Adrenal gland (tissue), 12 donors: Measurements from ENCODE around the gene ADD3. TPM values are rescaled to one million over a fixed set of nuclear protein-coding genes. Genes with fewer than 3 reads are reported as not detected.

Source experiments
- DNase-seq, 7 donors: peaks; one replicate each; pipeline ENCODE4 v3.0.0-alpha.2; 2019 to 2020
- H3K27ac ChIP-seq, 5 donors: fragments of 200-600 bp; sonication (generic) in 4 of 5; 1 replicate in 3 of 5; 2 replicates in 2 of 5; pipeline versions ENCODE4 v1.5.1 to v1.8.0; 2016 to 2020; ENCODE audit warnings: mild to moderate bottlenecking in 1 of 5
- H3K27me3 ChIP-seq: fragments of 200-600 bp; 2 replicates; pipeline ENCODE4 v1.8.0; 2021
- H3K36me3 ChIP-seq, 2 donors: fragments of 200-600 bp; replicated peaks in 1 of 2; 1 replicate in 1 of 2; 2 replicates in 1 of 2; pipeline versions ENCODE4 v1.5.1 to v1.8.0; 2018 to 2022
- H3K4me1 ChIP-seq, 2 donors: fragments of 200-600 bp; replicated peaks in 1 of 2; 1 replicate in 1 of 2; 2 replicates in 1 of 2; pipeline versions ENCODE4 v1.5.1 to v1.8.0; 2018 to 2021
- H3K4me3 ChIP-seq, 4 donors: fragments of 200-600 bp; sonication (generic) in 3 of 4; one replicate each; pipeline ENCODE4 v1.5.1; 2016 to 2018
- H3K9me3 ChIP-seq, 3 donors: fragments of 200-600 bp; sonication (generic) in 1 of 3; replicated peaks in 1 of 3; 1 replicate in 2 of 3; 2 replicates in 1 of 3; pipeline versions ENCODE4 v1.5.1 to v1.8.0; 2016 to 2021
- CTCF ChIP-seq, 6 experiments: fragments of 450-650 bp in 4 of 6; fragments of 200-600 bp in 2 of 6; sonication (generic) in 1 of 6; IDR thresholded peaks; 1 replicate in 5 of 6; 2 replicates in 1 of 6; pipeline versions ENCODE4 v1.5.1 to v1.8.0; 2016 to 2021; ENCODE audit warnings: antibody characterized with exemption in 6 of 6, mild to moderate bottlenecking in 2 of 6, moderate library complexity in 1 of 6
- POLR2A ChIP-seq, 2 donors: fragments of 450-650 bp; IDR thresholded peaks; one replicate each; pipeline ENCODE4 v1.6.1; 2017; ENCODE audit warnings: antibody characterized with exemption in 2 of 2, mild to moderate bottlenecking in 2 of 2, moderate library complexity in 1 of 2
- WGBS, 4 donors: extraction: QIAGEN DNeasy Blood & Tissue Kit in 2 of 4; methylation state at CpG; one replicate each; pipeline versions ENCODE4 v1.1.5 to v1.1.7; 2013 to 2017; 5-methylcytosine and 5-hydroxymethylcytosine counted together
- intact Hi-C, 2 donors: fragments of 100-400 bp; cut with DNase I; formaldehyde crosslinking; loops; one replicate each; pipeline versions ENCODE4 v1.14.1 to v1.15.0; 2022 to 2023
- polyA plus RNA-seq, 3 donors: library from polyadenylated mRNA; stranded (reverse); fragments of 200-250 nt in 2 of 3; fragments of 350-450 nt in 1 of 3; fragmentation: Illumina TruSeq in 1 of 3; extraction: RNeasy Lipid Tissue Mini Kit (QIAGEN cat#74804) in 1 of 3; gene quantifications; one replicate each; pipeline ENCODE4 v1.2.3, GENCODE V29; 2013 to 2014
- total RNA-seq, 9 donors: library from RNA; depleted of rRNA in 4 of 9; stranded (reverse); fragments of >200 nt in 4 of 9; fragments of 120-200 nt in 1 of 9; fragmentation: NEBNext Ultra II Directional in 1 of 9; extraction: Animal tissue kit (Norgen Biotek cat#: 25700) in 1 of 9; gene quantifications; one replicate each; pipeline versions ENCODE4 v1.1.0 to v1.2.4, GENCODE V29; 2013 to 2023
- donor health status: healthy with polysubstance abuse.
- donor health status: Bipolar disorder and iron deficiency.
- donor health status: DM: yes; HTN: yes; CAD: no.
- donor health status: DM: no; HTN: no; CAD: no.
- donor health status: DM: no; HTN: no; CAD: no.
- donor health status: DM: yes; HTN: yes; CAD: no.

Gene ADD3
- total and polyA plus RNA-seq, 12 donors: 15.6 to 122 (median 43.4) TPM

GRCh38 chr10:110017907-110018306 lies 10.1 kb downstream of the ADD3 start:
- intact Hi-C loops: loop anchor here in 1 of 2 donors (10.0 kb wide), 1 partner anchor 57 kb away; no protein-coding TSS in a partner anchor
- no peak overlapping the region for H3K27ac ChIP-seq
- H3K9me3 ChIP-seq: no peaks in the 10 kb centered on the region
- peaks cover 0 to 21% of the 10 kb centered on the region in 2 donors for H3K4me1 ChIP-seq
- no peaks in the 10 kb centered on the region for H3K27me3 ChIP-seq
- DNase-seq: no peak
- H3K36me3 ChIP-seq: no peaks in the 10 kb centered on the region
- no peak overlapping the region for H3K4me3 ChIP-seq
- TF ChIP-seq CTCF (IDR thresholded peaks at IDR 0.05) (no peak), POLR2A (IDR thresholded peaks at IDR 0.05) (no peak)
- WGBS, 4 donors: 70 to 80% (median 77%) methylated on average over 1 of the region's 1 CpG

DNA sequence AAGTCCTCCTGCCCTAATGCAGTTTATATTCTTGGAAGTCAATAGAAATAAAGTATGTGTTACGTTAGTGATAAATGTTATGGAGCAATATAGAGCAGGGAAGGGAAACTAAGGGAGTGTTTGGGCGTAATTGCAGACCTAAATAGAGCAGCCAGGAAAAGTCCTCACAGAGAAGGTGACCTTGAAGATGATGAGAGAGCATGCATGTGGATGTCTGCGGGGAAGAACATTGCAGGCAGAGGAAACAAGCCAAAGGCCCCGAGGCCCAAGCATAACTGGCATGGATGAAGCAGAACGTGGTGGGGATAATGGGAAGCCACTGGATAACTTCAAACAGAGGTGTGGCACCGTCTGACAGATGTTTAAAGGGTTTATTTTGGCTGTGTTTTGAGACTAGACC lies 12.5 kb downstream of the ADD3 start:
- no peaks in the 10 kb centered on the region for H3K27me3 ChIP-seq
- intact Hi-C loops: no loop called here
- no peak for DNase-seq
- H3K36me3 ChIP-seq: no peaks in the 10 kb centered on the region
- H3K9me3 ChIP-seq: no peaks in the 10 kb centered on the region
- 68 to 86% (median 79%) methylated on average over 6 of the region's 6 CpGs for WGBS, 4 donors
- H3K27ac ChIP-seq: no peak overlapping the region
- no peak overlapping the region for H3K4me3 ChIP-seq
- TF ChIP-seq POLR2A (IDR thresholded peaks at IDR 0.05) (no peak), CTCF (IDR thresholded peaks at IDR 0.05) (no peak)
- peaks cover 0 to 16% of the 10 kb centered on the region in 2 donors for H3K4me1 ChIP-seq

DNA sequence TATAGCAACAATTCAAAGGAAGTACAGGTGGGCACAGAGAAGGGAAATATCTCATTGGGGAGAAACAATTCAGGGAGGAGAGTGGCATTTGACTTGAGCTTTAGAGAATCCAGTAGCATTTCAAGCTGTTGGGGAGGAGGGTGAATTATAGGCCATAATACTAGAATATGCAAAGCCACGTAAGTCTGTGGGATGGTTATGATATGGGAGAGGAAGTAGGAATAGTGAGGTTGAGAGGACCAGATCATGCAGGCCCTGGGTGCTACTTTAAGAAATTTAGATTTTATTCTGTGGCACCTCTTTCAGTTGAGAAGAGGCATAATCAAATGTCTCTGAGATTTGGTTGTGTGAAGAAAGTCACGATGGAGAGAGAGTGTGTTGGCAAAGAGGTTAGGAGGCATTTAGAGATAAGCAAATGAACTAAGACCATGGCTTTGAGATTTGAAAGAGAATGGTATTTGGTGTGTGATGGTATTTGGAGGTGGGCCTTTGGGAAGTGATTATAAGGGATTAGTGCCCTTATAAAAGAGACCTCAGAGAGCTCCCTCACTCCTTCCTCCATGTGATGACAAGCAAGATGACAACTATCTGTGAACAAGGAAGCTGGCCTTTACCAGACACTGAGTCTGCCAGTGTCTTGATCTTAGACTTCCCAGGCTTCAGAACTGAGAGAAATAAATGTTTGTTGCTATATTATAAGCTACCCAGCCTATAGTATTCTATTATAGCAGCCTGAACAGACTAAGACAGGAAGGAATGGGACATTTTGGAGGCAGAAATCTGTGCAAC lies 15.1 kb downstream of the ADD3 start:
- H3K9me3 ChIP-seq: no peaks in the 10 kb centered on the region
- intact Hi-C loops: no loop called here
- DNase-seq: no peak
- H3K4me1 ChIP-seq: peaks cover 0 to 1% of the 10 kb centered on the region in 2 donors
- no peak for TF ChIP-seq POLR2A (IDR thresholded peaks at IDR 0.05)
- H3K4me3 ChIP-seq: no peak overlapping the region
- H3K36me3 ChIP-seq: no peaks in the 10 kb centered on the region
- 73 to 78% (median 77%) methylated on average over 2 of the region's 2 CpGs for WGBS, 4 donors
- H3K27ac ChIP-seq: no peak overlapping the region
- no peaks in the 10 kb centered on the region for H3K27me3 ChIP-seq

- Histone ChIP-seq H3K9me3 (no peaks in the 10 kb centered on the region), H3K4me1 (no peaks in the 10 kb centered on the region), H3K36me3 (no peaks in the 10 kb centered on the region), H3K4me3 (no peak overlapping the region), H3K27me3 (no peaks in the 10 kb centered on the region), H3K27ac (no peak overlapping the region)
- intact Hi-C loops: no loop called here
- TF ChIP-seq POLR2A (IDR thresholded peaks at IDR 0.05) (no peak), CTCF (IDR thresholded peaks at IDR 0.05) (no peak)
- WGBS, 4 donors: 76 to 82% (median 78%) methylated on average over 4 of the region's 4 CpGs
- DNase-seq: no peak
Measured at GRCh38 chr10:110023785-110024465, 16.1 kb downstream of the ADD3 start.
